CD4-positive, alpha-beta T cell treated with Interleukin-15 for 4 hours (primary cell): Measurements from ENCODE around the gene NDFIP1.
"Not testable (repeated sequence)": the region's sequence is repeated elsewhere in the genome, so short reads cannot be mapped to it uniquely, and the experiment has no call there.

Source experiments
- DNase-seq: peaks from one replicate; pipeline ENCODE4 v3.0.0-alpha.2; 2020; ENCODE audit warnings: low spot score

NDFIP1 gene

DNA sequence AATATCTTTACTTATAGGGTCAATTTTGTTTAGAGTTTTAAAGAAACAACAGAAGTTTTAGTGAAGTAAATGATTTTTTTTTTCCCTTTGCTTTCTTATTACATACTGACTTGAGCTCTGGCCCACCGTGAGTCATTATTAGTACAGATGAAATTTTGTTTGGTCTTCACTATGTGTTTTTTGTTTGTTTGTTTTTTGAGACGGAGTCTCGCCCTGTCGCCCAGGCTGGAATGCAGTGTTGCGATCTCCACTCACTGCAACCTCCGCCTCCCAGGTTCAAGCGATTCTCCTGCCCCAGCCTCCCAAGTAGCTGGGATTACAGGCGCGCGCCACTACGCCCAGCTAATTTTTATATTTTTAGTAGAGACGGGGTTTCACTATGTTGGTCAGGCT lies 45.9 kb downstream of the NDFIP1 start:
- not testable (repeated sequence) for DNase-seq

DNA sequence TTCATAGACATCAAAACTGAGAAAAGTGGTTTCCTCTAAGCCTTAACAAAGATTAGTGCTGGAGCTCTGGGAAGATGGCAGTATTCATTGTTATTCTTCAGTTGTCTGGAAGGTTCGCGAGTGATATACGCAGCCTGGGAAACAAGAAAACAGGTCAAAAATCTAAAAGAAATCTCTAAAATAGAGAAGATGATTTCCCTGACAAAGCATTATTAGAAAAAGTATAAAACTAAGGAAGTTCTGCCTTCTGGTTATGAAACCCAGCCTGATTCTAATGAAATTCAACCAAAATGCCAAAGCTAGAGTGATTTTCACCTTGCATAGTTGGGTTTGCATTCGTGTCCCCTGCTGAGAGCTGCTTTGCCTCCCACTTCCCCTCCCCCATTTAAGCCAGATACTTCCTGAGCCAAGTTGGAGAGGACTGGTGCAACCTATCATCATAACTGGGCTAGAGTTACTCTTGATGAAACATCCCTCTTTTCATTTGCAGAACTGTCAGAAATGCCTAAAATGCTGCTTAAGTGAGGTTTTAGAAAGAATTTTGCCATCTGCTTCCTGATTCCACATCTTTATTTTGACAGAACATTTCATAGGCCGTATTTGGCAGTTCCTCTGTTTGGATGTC lies 48.4 kb downstream of the NDFIP1 start:
- DNase-seq: no peak

DNA sequence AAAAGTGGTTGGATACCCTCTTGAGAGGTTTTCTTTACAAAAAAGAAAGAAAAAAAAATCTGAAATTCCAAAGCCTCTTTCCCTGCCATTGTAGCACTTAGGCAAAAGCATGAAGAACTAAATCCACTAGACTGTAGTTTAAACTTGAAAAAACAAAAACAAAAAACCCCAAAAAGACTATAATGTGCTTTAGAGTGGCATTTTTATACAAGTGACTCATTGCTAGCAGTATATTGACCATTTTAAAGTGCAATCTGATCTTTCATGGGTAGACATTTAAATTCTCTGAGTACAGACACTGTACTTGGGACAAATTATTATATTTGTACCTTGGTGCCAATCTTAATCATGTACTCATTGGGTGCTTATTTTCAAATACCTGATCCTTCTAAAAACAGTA lies 50.8 kb downstream of the NDFIP1 start:
- DNase-seq: no peak

DNA sequence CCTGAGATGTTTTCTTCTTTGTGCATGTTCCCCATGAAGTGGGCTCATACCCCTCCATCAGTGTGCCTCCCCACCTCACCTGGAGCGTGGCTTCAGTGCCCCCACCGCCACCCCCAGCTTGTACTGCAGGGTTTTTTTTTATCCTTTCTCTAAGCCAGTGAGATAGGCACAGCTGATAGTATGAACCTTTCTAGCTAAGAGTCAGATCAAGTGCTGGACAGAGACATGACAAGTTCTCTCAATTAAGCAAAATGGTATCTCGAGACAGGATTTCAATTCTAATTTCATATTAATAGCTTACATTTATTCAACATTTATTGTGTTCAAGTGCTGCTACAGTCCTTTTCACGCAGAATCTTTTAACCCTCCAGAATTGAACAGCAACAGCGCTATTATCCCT lies 55.7 kb downstream of the NDFIP1 start:
- DNase-seq: no peak

DNA sequence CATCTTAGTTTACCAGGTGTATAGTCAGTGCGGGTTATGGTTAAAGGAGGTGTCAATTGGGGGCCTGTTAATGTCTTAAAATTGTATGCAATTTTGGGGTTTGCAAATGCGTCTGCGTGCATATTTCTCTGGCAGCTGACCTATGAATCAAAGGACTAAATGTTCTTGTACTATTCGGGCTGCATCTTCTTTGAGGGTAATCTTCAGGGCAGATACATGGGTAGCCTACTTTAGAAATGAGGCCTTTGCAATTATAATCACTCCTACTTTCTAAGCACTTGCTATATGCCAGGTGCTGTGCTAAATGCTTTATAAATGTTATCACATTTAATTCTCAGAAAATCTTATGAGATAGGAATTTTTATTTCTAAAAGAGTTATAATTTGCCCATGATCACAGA lies 58.2 kb downstream of the NDFIP1 start:
- no peak for DNase-seq

DNA sequence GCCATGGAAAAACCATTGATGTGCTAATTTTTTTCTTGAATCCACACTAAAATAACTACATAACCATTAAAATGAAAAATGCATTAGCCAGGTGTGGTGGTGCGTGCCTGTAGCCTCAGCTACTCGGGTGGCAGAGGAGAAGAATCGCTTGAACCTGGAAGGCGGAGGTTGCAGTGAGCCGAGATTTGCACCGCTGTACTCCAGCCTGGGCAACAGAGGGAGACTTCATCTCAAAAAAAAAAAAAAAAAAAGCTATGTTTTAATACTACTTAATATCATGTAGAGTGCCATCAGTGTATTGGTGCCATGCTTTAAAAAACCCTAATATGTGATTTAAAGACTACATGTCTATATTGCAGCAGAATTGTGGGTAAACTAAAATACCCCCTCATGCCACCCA lies 58.9 kb downstream of the NDFIP1 start:
- DNase-seq: no peak

DNA sequence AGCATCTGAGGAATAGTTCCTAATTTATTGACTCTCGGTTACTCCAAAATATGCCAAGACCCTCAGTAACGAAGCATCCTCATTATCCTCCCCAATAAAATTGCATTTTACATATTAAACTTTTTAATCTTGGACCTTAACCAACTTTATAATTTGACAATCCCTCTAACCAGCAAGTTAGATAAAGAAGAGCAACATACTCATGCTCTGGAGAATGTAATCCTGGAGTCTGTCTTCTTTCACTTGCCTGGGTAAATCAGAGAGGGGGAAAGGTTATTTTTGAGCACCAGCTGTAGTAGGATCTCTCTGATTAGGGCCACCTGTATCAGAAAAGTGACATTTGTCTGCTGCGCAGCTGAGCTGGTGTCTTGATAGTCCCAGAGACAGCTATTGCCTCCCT lies 59.8 kb downstream of the NDFIP1 start:
- no peak for DNase-seq

DNA sequence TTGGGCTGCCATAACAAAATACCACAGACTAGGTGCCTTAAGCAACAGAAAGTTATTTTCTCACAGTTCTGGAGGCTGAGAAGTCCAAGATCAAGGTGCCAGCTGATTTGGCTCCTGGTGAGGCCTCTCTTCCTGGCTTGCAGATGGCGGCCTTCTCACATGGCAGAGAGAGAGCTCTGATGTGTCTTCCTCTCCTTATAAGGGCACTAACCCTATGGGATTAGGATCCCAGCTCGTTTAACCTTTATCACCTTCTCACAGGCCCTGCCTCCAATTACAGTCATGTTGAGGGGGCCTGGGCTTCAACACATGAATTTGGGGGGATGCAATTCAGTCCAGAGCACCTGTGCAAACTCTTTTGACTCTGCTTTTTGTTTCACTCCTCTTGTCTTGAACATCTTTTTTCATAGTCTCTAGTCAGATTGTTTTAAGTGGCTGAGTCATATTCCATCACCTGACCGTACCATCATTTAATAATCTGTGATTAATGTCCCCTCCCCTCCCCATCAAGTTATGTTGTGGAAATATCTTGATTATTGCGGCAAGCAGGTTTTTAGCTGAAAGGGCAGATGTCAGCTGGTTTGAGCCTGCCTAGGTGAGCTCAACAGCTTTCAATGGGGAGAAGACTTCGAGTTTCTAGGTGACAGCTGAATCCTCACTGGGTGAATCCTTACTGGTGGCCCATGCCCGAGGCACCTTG lies 61.8 kb downstream of the NDFIP1 start:
- DNase-seq: no peak

DNA sequence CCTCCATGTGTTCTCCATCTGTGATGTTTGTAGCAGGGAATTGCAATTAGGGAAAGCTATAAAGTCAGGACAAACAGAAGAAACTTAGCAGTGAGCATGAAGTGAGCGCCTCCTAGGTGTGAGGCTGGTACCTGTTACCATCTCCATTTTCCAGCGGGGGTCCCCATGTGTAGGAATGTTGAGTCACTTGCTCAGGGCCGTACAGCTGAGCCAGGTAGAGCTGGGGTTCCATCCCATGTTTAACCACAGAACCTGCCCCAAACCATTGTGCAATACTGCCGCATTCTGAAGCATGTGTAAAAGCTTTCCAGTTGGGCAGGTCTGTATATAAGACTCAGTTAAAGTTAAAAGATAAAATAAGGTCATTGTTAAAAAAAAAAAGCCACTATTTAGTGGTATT lies 62.7 kb downstream of the NDFIP1 start:
- no peak for DNase-seq

DNA sequence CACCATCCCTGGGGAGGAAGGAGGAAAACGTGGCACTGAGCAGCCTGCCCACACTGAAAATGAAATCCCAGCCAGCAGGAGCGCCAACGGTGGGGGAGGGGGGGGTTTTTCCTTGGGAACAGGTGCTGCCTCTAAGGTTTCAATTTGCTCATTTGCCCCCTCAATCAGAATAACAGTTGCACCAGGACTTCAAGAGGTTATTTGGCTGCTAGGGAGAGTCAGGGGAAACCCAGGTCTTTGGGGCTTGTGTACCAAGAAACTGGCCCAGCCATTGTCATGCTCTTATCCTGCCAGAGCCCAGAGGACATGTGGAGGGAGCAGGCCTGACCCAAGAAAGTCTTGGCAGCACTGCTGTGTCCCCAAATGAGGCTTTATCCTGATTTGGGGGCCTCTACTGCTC lies 66.5 kb downstream of the NDFIP1 start:
- no peak for DNase-seq

DNA sequence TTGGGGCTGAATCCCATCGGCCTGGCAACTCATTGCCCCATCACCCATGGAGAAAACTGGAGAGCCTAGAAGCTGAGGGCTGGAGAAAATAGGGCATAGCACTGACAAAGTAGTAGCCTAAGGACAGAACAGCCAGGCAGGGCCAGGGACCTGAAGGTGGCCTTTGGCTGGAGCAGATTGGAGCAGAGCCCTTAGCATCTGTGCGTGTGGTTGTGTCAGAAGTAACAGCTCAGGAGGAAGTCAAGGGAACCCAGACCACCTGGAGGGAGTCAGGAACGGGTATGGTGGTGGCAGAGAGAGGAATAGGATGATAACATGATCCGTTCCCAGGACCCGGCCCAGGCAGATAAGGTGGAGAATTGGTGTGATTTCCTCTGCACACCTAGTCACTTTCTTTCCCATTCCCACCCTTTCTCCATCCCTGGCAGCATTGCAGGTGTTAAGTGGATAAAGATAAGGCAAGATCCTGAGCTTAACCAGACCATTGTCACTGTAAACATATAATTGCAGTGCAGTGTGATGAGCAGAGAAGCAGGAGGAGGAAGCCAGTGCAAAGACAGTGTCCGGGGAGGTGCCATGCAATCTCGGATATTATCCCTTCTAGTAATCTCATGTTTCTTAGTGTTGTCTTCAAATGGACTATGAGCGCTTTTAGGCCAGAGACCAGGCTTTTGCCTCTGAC lies 67.0 kb downstream of the NDFIP1 start:
- no peak for DNase-seq

DNA sequence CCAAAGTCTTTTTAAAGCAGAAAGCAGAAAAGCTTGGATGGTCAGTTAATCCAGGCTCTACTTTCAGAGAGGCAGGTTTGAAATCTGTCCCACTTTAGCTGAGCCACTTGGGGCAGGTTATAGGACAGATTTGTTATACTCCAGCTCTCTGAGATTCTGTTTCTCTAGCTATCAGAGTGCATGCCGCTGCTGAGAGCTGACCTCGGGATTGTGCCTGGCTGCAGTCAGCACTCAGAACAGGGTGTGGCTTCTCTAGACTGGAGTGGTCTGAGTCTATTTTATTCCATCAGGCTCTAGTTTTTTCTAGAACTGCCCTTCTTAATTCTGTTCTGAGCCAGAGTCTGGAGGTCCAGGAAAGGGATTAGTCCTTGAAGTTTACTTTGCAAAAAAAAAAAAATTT lies 67.7 kb downstream of the NDFIP1 start:
- DNase-seq: no peak

DNA sequence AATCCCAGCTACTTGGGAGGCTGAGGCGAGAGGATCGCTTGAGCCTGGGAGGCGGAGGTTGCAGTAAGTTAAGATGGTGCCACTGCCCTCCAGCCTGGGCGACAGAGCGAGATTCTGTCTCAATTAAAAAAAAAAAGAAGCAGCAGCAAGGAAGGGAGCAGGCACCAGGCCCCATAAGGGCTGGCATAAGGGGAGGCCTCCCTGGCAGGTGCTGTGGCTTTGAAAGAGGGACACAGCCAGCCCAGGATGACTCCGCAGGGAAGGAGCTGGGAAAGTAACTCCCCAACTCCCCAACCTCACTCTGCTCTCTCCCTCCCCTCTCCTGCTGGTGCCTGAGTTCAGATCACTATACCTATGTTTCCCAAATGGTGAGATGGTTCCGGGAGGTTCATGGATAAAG lies 70.1 kb downstream of the NDFIP1 start:
- DNase-seq: no peak

DNA sequence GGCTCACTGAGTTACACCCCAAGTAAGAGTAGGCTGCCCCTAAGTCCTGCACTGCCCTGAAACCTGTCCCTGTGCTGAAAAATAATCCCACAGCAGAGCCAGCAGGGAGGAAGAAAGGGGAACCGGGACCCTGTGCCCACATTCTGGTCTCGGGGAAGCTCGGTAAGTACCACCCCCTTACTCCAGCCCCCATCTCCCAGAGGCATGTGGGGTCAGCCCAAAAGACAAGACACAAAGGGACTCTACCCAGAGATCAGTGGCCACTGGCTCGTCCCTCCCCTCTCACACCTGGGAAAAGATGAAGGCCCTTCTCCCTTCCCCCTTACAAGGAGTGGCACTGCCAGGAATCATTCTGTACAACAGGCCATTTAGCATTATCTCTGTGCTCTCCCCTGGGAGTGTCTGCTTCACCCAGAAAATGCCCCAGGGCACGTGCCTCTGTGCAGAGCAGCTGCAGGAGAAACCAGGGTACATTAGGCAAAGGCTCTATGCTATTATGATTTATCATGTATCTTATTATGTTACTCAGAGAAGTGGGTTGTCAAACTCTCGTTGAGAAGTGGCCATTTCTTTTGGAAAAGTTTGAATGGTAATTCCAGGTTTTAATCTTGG lies 71.3 kb downstream of the NDFIP1 start:
- DNase-seq: no peak

DNA sequence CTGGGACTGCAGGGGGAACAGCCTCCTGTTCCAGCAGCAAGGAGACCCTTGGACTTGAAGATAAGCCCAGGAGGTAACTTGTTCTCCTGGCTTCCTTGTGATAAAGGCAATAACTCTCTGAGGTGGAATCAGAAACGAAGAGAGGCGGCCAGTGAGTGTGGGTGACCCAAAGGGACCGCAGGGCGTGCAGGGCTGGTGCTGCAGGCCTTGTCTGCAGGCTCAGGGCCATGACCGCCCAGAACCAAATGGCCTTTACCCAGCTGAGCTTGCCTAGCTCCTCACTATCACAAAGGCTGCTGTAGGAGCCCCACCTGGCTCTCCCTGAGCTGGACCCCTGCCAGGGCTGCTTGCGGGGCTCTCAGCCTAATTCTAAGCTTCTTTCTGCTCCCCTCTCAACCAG lies 72.5 kb downstream of the NDFIP1 start:
- no peak for DNase-seq

DNA sequence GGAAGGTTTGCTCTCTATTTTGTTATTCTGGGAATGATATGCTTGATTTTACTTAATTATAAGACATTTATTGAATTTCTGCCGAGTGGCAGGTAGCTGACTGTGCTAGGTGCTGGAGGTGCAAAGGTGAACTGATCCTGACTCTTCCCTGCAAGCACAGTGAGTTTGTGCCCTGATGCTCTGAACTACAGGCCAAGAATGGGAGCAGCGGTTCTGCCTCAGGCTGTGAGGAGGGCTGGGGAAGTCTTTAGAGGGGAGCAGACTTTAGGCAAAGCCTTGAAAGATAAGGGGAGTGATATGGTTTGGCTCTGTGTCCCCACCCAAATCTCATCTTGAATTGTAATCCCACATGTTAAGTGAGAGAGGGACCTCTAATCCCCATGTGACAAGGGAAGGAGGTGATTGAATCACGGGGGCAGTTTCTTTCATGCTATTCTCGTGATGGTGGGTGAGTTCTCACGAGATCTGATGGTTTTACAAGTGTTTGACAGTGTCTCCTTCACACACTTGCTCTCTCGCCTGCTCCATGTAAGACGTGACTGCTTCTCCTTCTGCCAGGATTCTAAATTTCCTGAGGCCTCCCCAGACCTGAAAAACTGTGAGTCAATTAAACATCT lies 73.1 kb downstream of the NDFIP1 start:
- DNase-seq: no peak

DNA sequence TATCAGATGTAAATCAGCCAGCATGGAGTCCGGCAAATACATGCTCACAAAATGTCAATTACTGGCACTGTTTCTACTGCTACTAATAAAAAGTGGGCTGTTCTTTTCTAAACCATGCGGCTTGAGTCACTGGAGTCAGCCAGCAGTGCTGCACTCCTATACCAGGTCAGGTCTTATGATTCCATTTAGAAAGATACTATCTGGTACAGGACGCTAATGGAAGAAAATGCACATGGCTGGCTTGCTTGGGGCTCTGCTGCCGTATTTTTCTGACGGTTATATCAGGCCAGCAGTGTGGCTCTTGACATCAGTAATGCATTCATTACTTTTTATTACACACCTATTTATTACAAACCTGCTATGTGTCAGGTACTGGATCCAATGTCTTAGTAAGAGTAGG lies 74.3 kb downstream of the NDFIP1 start:
- DNase-seq: no peak

DNA sequence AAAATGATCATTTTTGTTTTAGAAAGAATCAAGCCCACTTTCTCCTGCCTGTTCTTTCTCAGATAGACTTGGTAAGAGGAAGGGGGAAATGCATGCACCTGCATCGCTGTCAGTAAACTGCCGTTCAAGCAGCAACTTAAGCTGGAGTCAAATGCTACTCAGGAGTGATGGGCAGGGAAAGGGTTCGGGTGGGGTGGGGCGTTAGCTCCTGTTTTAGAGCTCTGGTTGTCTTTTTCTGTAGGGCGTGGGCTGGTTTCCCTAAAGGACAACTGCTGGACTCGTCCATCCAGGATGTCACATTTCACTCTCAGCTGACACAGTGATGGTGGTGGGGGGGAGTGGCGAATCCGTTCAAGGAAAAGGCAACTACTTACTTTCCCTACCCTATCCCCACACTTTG lies 75.0 kb downstream of the NDFIP1 start:
- no peak for DNase-seq

DNA sequence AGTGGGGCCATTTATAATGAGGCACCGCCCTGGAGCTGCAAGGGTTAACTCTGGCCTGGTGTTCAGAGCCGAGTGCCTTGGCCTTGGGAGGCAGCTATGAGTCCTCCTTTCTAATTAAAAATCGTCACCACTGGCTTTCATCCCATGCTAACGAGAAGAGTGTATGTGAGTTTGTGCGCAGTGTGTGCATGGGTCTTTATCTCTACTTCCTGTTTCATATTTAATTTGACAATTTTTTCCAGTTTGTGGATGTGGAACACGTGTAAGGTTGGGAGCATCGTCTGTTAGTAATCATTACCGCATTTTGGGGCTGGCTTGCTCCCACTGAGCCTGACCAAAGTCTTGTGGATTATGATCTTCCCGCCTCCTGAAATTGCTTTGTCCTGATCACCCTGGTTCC lies 76.4 kb downstream of the NDFIP1 start:
- DNase-seq: no peak

DNA sequence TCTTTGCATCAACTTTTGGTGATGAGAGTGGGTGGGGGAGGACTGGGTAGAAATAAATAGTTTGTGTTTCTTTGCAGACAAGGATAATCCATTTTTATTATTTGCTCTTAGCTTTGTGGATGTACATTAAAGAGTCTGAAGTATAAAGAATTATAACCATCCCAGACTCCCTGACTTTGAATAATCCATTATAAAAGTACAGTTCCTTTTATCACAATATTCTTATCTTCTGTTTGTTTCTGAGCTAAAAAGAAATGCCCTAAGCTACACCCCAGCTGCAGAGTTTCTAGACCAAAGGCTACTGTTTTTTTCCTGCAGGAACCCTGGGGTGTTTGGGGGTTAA lies 77.9 kb downstream of the NDFIP1 start:
- no peak for DNase-seq

DNA sequence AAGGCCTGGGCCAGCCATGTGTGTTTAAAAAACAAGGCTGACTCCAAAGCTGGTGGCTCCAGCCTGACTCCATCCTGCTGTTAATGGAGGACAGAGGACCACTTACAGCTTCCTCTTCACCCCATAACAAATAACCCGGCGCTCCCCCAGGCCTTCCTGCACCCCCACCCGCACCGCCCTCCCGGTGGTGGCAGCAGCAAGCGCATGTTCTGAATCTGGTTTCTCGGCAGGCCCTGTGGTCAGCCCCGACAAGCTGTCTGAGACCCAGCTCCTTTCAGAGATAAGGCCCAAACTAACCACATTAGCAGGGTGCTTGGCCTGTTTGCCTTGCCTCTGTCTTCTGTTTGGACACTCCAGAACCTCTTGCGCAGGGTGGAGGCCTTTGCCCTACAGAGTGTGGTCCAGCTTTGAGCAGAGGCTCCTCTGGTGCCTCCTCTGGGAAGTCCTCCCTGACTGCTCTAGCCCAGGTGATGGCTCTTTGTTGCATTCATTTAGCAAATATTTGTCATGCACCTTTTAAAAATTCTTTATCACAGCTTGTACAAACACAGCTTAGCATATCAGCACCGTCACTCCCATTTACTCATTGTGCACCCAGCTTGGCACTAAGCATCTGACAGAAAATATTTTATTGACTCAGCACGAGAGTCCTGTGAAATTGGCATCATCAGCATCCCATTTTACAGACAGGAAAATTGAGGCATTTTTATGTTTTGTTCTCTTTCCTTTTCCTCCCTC lies 78.4 kb downstream of the NDFIP1 start:
- DNase-seq: no peak

DNA sequence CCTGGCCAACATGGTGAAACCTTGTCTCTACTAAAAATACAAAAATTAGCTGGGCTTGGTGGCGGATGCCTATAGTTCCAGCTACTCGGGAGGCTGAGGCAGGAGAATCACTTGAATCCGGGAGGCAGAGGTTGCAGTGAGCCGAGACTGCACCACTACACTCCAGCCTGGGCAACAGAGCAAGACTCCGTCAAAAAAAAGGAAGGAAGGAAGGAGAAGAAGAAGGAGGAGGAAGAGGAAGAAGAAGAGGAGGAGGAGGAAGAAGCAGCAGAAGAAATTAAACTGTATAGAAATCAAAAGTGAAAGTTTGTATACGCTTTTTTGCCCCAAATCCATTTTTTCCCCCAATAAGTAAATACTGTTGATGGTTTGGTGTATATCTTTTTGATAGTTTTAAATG lies 80.1 kb downstream of the NDFIP1 start:
- not testable (repeated sequence) for DNase-seq
